Heart right ventricle (tissue), 16 donors: ENCODE results near the gene ATF7. TPM values are rescaled to one million over a fixed set of nuclear protein-coding genes. Genes with fewer than 3 reads are reported as not detected.

Source experiments
- ATAC-seq, 8 donors: fragments of 200-7000 bp; cut with Tn5 transposase; one replicate each; pipeline ENCODE4 v1.9.1; 2020; ENCODE audit warnings: mild to moderate bottlenecking in 8 of 8, moderate library complexity in 8 of 8, moderate number of reproducible peaks in 1 of 8
- DNase-seq, 2 donors: peaks; one replicate each; pipeline ENCODE4 v3.0.0-alpha.2; 2020
- H3K27ac ChIP-seq, 10 donors: fragments of 200-600 bp; sonication (generic) in 2 of 10; one replicate each; pipeline versions ENCODE4 v1.5.0 to v1.8.0; 2020 to 2022; ENCODE audit warnings: mild to moderate bottlenecking in 3 of 10
- H3K27me3 ChIP-seq, 7 donors: fragments of 200-600 bp; one replicate each; pipeline ENCODE4 v1.8.0; 2021 to 2022; ENCODE audit warnings: mild to moderate bottlenecking in 2 of 7
- H3K36me3 ChIP-seq, 9 donors: fragments of 200-600 bp; sonication (generic) in 1 of 9; one replicate each; pipeline versions ENCODE4 v1.5.0 to v1.8.0; 2020 to 2022; ENCODE audit warnings: mild to moderate bottlenecking in 2 of 9
- H3K4me1 ChIP-seq, 9 donors: fragments of 200-600 bp; sonication (generic) in 1 of 9; one replicate each; pipeline versions ENCODE4 v1.5.0 to v1.8.0; 2020 to 2022; ENCODE audit warnings: mild to moderate bottlenecking in 4 of 9
- H3K4me3 ChIP-seq, 10 donors: fragments of 200-600 bp; sonication (generic) in 2 of 10; one replicate each; pipeline versions ENCODE4 v1.5.0 to v1.8.0; 2020 to 2022; ENCODE audit warnings: mild to moderate bottlenecking in 7 of 10, moderate library complexity in 2 of 10
- H3K9me3 ChIP-seq, 11 donors: fragments of 200-600 bp in 10 of 11; sonication (generic) in 2 of 11; one replicate each; pipeline versions ENCODE4 v1.5.0 to v1.8.0; 2013 to 2022; ENCODE audit warnings: mild to moderate bottlenecking in 2 of 11, control low read depth in 1 of 11, moderate library complexity in 1 of 11
- CTCF ChIP-seq, 9 donors: fragments of 200-600 bp; sonication (generic) in 2 of 9; IDR thresholded peaks; one replicate each; pipeline versions ENCODE4 v1.5.0 to v1.8.0; 2021 to 2022; ENCODE audit warnings: antibody characterized with exemption in 9 of 9, mild to moderate bottlenecking in 5 of 9, moderate library complexity in 1 of 9
- WGBS, 2 donors: extraction: QIAGEN DNeasy Blood & Tissue Kit; methylation state at CpG; one replicate each; pipeline ENCODE4 v1.1.7; 2013; ENCODE audit warnings: inconsistent platforms in 1 of 2; 5-methylcytosine and 5-hydroxymethylcytosine counted together
- intact Hi-C, 10 donors: fragments of 100-400 bp; cut with DNase I; formaldehyde crosslinking; loops; one replicate each; pipeline versions ENCODE4 v1.11.1 to v1.14.2; 2022
- polyA plus RNA-seq, 2 donors: library from polyadenylated mRNA; stranded (reverse); fragments of 200-250 nt; gene quantifications; one replicate each; pipeline ENCODE4 v1.2.3, GENCODE V29; 2013
- total RNA-seq, 10 donors: library from RNA; stranded (reverse); fragmentation: NEBNext Ultra II Directional in 3 of 10; extraction: Animal tissue kit (Norgen Biotek cat#: 25700) in 3 of 10; gene quantifications; one replicate each; pipeline versions ENCODE4 v1.2.1 to v1.2.4, GENCODE V29; 2021 to 2023
- donor health status: Arrhythmogenic right ventricular cardiomyopathy.
- donor health status: ischemic (EF 13 %, LVEDD 7.1; RV severe dilation, severe dysfunction).
- donor health status: healthy with polysubstance abuse.
- donor health status: DM: no; HTN: yes; CAD: no.
- donor health status: DM: no; HTN: no; CAD: no.
- donor health status: ischemic (EF 25% LVEDD 6.9; RV normal size, moderate dysfunction).
- donor health status: ischemic (EF 25% LVEDD 5.7; RV mildly dilated, moderate dysfunction).
- donor health status: healthy.
- donor health status: DM: yes; HTN: yes; CAD: no.
- donor health status: Ischemic cardiomyopathy.
- donor health status: ischemic (EF 35%, LVEDD 5.7; RV mildly dilated, moderate dysfunction).
- donor health status: nonischemic (EF 11% LVEDD 7.7; RV severe dilation, severe dysfunction).
- donor health status: DM: yes; HTN: yes; CAD: no.
- donor health status: PGD.
- donor health status: ischemic (EF 29% LVEDD 5.4; RV normal size, mild dysfunction).
- donor health status: nonischemic (EF 23%, LVEDD 6.1; RV moderate dilation, normal function).

The ATF7 gene
- total and polyA plus RNA-seq, 12 donors, result 12.6 to 47.8 (median 33.7) TPM

- no peak for TF ChIP-seq CTCF (IDR thresholded peaks at IDR 0.05)
Measured at GRCh38 chr12:53505555-53506449, 120.4 kb downstream of the ATF7 start.

GRCh38 chr12:53505086-53505485, 121.1 kb downstream of the ATF7 start:
- WGBS, 2 donors, result 85 to 91% methylated on average over 10 of the region's 10 CpGs
- ATAC-seq (no peak), DNase-seq (no peak)
- Histone ChIP-seq H3K4me3 (no peak overlapping the region), H3K9me3 (no peaks in the 10 kb centered on the region), H3K27ac (peak overlapping the region in 1 of 10 donors; percentile 5), H3K27me3 (no peaks in the 10 kb centered on the region), H3K36me3 (peaks cover 0 to 60% (median 5%) of the 10 kb centered on the region in 9 donors), H3K4me1 (peaks cover 15 to 39% (median 31%) of the 10 kb centered on the region in 9 donors)
- intact Hi-C loops, result loop anchor here in 7 of 10 donors (5.0 to 10.0 kb wide), 8 partner anchors 50 to 183 kb away; partner anchors contain the start of genes AAAS (in 2 of the 7), AMHR2 (in 2 of the 7), PCBP2 (in 2 of the 7) and PRR13 (in 1 of the 7)
- no peak for TF ChIP-seq CTCF (IDR thresholded peaks at IDR 0.05)

More at GRCh38 chr12:53505555-53506449, 120.4 kb downstream of the ATF7 start:
- intact Hi-C loops, result loop anchor here in 7 of 10 donors (5.0 to 10.0 kb wide), 8 partner anchors 51 to 184 kb away; partner anchors contain the start of genes AAAS (in 2 of the 7), AMHR2 (in 2 of the 7), PCBP2 (in 2 of the 7) and PRR13 (in 1 of the 7)
- no peak overlapping the region for H3K4me3 ChIP-seq
- no peaks in the 10 kb centered on the region for H3K27me3 ChIP-seq
- H3K4me1 ChIP-seq, result peaks cover 15 to 37% (median 28%) of the 10 kb centered on the region in 9 donors
- no peak for DNase-seq
- peak overlapping the region in 1 of 10 donors; percentile 5 for H3K27ac ChIP-seq
- H3K9me3 ChIP-seq, result no peaks in the 10 kb centered on the region
- no peak for ATAC-seq
- 84 to 85% methylated on average over 19 of the region's 19 CpGs for WGBS, 2 donors
- H3K36me3 ChIP-seq, result peaks cover 0 to 67% (median 9%) of the 10 kb centered on the region in 9 donors

GRCh38 chr12:53504004-53504920, 121.9 kb downstream of the ATF7 start:
- intact Hi-C loops, result loop anchor here in 5 of 10 donors (5.0 to 10.0 kb wide), 6 partner anchors 49 to 179 kb away; partner anchors contain the start of genes PCBP2 (in 2 of the 5), AAAS (in 1 of the 5) and PRR13 (in 1 of the 5)
- peak overlapping the region in 3 of 10 donors; percentile 97 to 98 (median 97) for H3K27ac ChIP-seq
- DNase-seq (no peak), ATAC-seq (no peak)
- no peak for TF ChIP-seq CTCF (IDR thresholded peaks at IDR 0.05)
- no peaks in the 10 kb centered on the region for H3K9me3 ChIP-seq
- H3K4me1 ChIP-seq, result peaks cover 15 to 46% (median 36%) of the 10 kb centered on the region in 9 donors
- H3K27me3 ChIP-seq, result no peaks in the 10 kb centered on the region
- H3K4me3 ChIP-seq, result no peak overlapping the region
- H3K36me3 ChIP-seq, result peaks cover 0 to 51% (median 5%) of the 10 kb centered on the region in 9 donors
- WGBS, 2 donors, result 77 to 82% methylated on average over 14 of the region's 14 CpGs
